Measurements from ENCODE around the gene THSD7A. TPM values are rescaled to one million over a fixed set of nuclear protein-coding genes. Genes with fewer than 3 reads are reported as not detected.

The THSD7A gene
- total and polyA plus RNA-seq, 10 of the 15 experiments (the other 5 are each of a cell fraction or from before 2014, with no cell fraction given) = 0.03 to 0.09 (median 0.03) TPM; not detected in 7

GRCh38 chr7:11843113-11843765 lies 11.2 kb upstream of the THSD7A start:
- Histone ChIP-seq H3K4me1 (ENCODE audit: control insufficient read depth, insufficient read depth, low read length) (no peaks in the 10 kb centered on the region), H3K36me3 (ENCODE audit: control insufficient read depth in 2 of 2, insufficient read depth in 2 of 2, low read length in 1 of 2) (no peaks in the 10 kb centered on the region), H4K20me1 (ENCODE audit: control insufficient read depth, insufficient read depth) (no peaks in the 10 kb centered on the region), H3K9ac (ENCODE audit: control insufficient read depth, insufficient read depth, low read length) (no peak overlapping the region), H3K27me3 (replicated peaks in 1 of 2; ENCODE audit: control insufficient read depth in 2 of 2, insufficient read depth in 2 of 2, low read length in 1 of 2) (no peaks in the 10 kb centered on the region), H3K4me2 (ENCODE audit: control insufficient read depth, insufficient read depth) (no peak overlapping the region), H3K79me2 (ENCODE audit: control insufficient read depth, insufficient read depth, low read length) (no peaks in the 10 kb centered on the region), H2AFZ (ENCODE audit: control insufficient read depth, low read depth, low read length) (no peak overlapping the region), H3K9me3 (replicated peaks; ENCODE audit: control insufficient read depth, insufficient read depth, low read length) (no peaks in the 10 kb centered on the region), H3K27ac (ENCODE audit: control insufficient read depth, insufficient read depth) (no peak overlapping the region), H3K4me3 (no peak overlapping the region)
- in situ Hi-C loops (cut with MboI) = no loop called here
- RAD21 ChIA-PET (ENCODE audit: unreplicated experiment) = no interaction called here
- intact Hi-C loops (cut with micrococcal nuclease; ENCODE audit: unreplicated experiment) = no loop called here
- CTCF ChIA-PET = no interaction called here
- DNase-seq (ENCODE audit: low read depth, low spot score) (no peak), ATAC-seq (no peak), FAIRE-seq (no peak)
- no peak for TF ChIP-seq SPI1 (IDR thresholded peaks at IDR 0.05; ENCODE audit: borderline replicate concordance, insufficient read depth, low read depth, low read length)
- TF ChIP-seq HDGF (IDR thresholded peaks at IDR 0.05) = no peak
- no peak for TF ChIP-seq SMARCA5 (IDR thresholded peaks at IDR 0.05)
- no peak for TF ChIP-seq HSF1 (IDR thresholded peaks at IDR 0.05; ENCODE audit: low read depth, low read length)
- TF ChIP-seq MEF2A (IDR thresholded peaks at IDR 0.05; ENCODE audit: insufficient read depth, low read depth, low read length) = no peak
- no peak for TF ChIP-seq ATF3 (IDR thresholded peaks at IDR 0.05; ENCODE audit: borderline replicate concordance, extremely low read depth, low read depth, low read length)
- TF ChIP-seq SIN3A (IDR thresholded peaks at IDR 0.05; ENCODE audit: low read depth, low read length) = no peak
- no peak for TF ChIP-seq JUND (IDR thresholded peaks at IDR 0.05; ENCODE audit: low read depth, low read length)
- no TSS peak for BruUV-seq (replicated peaks)
- WGBS (ENCODE audit: insufficient coverage, insufficient replicate concordance, low lambda C conversion rate, missing lambda C conversion rate) = 0% methylated on average over 1 of the region's 1 CpG
- POLR2A ChIA-PET = no interaction called here
- SMC1A ChIA-PET (ENCODE audit: uncharacterized antibody, unreplicated experiment) = no interaction called here
